ENCODE results near the gene FAM83G.
A peak's percentile ranks its signal among the peaks of the same experiment; 100 is the strongest.

Gene FAM83G

DNA sequence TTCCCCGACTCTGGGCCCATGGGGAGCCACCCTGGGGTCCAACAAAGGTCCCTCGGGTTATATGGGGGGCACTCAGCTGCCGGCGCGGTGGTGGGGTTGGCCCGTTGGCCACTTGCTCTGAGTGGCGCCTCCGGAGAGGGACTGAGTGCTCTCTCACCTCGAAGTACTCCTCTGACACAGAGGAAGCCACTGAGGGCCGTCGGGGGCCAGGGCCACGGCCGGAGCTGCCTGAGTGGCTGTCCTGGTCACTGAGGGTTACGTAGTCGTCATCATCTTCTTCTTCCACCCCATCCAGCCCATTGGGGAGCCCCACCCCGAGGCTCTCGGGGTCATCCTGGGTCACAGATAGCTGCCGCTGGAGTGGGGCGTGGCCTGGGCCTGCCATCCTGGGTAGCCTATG, 26.9 kb downstream of the FAM83G start:
- no peak for DNase-seq
- in situ Hi-C loops (cut with MboI; ENCODE audit: low pct_unique_long_range_greater_than_20kb, low sequenced_read_pairs): no loop called here

DNA sequence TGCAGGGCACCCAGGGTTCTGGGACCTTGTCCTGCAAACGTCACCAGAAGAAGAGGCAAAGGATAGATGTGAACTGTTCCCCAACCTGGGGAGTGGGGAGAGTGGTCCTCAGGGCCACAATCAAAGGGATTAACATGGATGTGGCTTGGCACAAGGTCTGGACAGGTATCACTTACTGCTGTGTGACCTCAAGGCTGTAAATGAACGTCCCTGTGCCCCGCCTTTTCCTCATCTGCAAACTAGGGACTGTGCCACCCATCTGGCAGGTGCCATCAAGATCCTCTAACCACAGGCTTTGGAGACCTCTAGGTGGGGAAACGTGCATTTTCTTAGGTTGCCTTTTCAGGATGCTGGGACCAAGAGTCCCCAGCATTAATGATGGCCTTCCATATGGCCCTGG, 27.5 kb downstream of the FAM83G start:
- no peak for DNase-seq
- in situ Hi-C loops (cut with MboI; ENCODE audit: low pct_unique_long_range_greater_than_20kb, low sequenced_read_pairs): no loop called here

DNA sequence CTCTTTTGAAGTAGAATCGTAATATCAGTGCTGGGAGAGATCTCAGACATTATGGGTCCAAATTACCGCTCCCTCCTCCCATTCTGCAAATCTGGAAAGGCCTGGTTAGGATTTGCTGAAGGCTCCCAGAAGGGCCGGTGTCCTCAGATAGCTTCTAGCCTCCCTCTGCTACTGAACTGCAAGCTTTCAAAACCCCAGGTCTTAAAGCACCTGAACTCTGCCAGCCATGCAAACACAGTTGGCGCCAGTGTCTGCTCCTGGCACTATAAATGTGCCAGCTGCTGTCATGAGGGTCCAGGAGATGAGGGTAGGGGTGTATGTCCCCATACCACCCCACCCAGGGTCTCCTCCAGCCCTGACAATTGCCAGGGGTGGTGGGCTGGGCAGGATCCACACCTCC, 28.4 kb downstream of the FAM83G start:
- in situ Hi-C loops (cut with MboI; ENCODE audit: low pct_unique_long_range_greater_than_20kb, low sequenced_read_pairs): no loop called here
- DNase-seq: no peak

DNA sequence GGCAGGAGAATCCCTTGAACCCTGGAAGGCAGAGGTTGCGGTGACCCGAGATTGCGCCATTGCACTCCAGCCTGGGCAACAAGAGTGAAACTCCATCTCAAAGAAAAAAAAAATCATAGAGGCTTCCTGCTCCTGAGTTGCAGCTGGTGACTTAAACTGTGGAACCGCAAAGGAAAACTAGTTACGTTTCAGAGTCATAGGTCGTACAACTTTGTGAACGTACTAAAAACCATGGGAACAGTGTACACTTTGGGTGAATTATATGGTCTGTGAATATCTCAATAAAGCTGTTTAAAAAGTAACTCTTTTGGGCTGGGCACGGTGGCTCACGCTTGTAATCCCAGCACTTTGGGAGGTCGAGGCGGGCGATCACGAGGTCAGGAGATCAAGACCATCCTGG, 29.0 kb downstream of the FAM83G start:
- in situ Hi-C loops (cut with MboI; ENCODE audit: low pct_unique_long_range_greater_than_20kb, low sequenced_read_pairs): no loop called here
- no peak for DNase-seq

DNA sequence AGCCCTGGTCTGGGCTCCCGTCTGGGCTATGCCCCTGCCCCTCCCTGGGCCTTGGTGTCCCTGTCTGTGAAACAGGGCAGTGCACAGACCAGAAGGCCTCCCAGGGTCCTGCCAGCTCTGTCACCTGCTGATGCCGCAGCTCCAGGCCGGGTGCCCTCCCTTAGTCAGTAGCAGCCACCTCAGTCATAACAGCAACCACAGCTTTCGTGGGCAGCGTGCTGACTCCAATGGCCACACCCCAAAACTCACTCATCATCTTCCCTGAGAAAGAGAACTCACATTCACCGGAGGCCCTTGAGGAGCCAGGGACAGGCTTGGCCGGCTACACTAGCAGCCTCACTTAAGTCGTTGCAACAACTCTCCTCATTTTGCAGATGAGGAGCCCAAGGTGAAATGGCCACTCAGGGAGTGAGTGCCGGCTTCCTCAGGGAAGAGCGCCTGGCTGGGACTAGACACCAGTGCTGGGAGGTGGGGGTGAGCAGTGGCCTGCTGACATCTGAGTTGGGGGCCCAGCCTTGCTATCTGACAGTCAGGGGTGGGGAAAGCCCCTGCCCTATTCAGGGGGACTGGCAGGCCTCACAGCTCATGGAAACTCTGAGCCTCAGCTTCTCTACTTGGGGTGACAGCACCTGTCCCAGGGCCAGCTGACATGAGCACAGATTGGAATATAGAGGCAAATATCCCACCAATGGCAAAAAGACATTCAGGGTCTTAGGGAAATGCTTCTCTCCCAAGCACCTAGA, 30.0 kb downstream of the FAM83G start:
- in situ Hi-C loops (cut with MboI; ENCODE audit: low pct_unique_long_range_greater_than_20kb, low sequenced_read_pairs): no loop called here
- DNase-seq: no peak

DNA sequence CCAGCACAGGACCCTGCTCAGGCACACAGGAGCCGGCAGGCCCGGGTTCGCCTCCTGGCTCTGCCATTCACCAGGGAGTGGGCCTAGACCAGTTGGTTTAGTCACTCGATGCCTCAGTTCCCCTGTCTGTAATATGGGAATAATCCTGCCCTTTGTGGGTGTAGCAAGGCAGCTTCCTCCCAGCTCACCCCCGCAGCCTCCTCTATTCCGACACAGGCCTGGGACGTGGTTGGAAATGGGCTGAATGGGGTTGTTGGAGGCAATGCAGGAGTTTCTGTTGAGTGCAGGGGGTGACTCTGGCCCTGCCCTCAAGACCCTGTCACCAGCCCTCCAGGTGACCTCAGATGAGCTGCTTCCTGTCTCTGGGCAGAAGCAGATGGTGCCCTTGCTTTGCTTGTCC, 32.8 kb downstream of the FAM83G start:
- in situ Hi-C loops (cut with MboI; ENCODE audit: low pct_unique_long_range_greater_than_20kb, low sequenced_read_pairs): no loop called here

DNA sequence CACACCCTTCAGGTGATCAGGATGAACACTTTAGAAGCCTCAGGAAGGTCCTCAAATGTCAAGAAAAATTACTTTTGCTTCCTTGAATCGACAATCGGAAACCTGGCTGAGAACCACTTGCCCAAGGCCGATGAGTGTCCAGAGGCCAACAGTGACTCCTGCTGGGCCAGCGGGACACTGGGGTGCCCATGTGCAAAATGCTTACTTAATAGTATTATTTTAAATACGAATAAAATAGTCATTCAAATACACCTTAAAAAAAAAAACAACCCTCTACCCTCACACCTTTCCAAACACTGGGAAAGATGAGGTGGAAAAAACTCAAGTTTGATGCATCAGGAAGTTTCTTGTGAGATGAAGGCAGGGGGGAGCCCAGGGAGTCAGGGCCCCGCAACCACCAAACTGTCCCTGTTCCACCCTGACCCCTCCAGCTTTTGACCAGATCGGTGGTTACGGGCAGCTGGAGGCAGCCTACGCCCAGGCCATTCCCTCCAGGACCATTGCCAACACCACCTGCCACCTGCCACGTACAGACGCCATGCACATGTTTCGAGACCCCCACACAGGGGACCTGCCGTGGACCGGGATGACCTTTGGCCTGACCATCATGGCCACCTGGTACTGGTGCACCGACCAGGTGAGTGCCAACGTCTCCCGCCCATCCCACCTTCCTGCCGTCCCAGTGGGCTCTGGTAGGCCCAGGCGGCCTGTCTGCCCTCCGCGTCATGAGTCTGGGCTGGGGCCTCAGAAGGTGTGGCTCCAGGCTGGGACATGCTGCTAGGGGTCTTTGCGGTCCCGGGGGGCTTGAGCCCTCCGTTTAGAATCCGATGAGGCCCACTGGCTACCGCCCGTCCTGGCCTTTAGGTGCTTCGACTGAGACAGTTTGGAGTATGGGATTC, 33.7 kb downstream of the FAM83G start:
- DNase-seq: no peak
- in situ Hi-C loops (cut with MboI; ENCODE audit: low pct_unique_long_range_greater_than_20kb, low sequenced_read_pairs): no loop called here

More for the DNA sequence above, 32.8 kb downstream of the FAM83G start:
- DNase-seq: no peak

DNA sequence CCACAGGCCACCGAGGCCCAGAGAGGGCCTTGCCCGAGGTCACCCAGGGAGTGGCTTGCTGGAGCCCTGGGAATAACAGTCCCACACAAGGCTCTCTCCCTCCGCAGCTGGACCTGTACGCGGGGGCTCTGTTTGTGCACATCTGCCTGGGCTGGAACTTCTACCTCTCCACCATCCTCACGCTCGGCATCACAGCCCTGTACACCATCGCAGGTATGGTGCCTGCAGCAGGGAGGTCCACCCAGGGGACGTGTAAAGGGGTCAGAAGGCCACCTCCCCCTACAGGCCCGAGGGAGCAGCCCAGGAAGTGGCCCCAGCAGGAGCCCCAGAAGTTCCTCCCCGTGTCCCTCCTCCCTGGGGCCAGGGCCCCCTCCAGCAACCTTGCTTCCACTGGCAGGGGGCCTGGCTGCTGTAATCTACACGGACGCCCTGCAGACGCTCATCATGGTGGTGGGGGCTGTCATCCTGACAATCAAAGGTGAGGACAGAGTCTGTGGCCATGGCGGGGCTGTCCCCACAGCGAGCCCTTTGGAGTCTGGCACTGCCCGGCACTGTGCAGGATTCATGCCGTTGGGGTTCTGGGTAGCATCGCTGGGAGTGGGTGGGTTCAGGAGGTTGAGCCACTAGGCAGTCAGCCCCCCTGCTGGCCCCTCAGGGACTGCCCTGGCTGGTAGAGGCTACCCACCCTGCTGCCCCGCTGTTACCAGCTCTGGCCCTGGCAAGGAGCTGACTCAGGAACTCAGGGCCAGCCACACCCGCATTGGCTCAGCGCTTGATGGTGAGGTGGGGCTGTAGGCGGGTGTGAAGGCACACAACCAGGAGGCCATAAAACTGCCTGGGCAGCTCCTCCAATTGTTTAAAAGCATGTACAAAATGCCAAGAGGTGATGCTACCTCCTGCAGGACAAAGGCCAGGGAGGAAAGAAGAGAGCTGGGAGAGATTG, 35.3 kb downstream of the FAM83G start:
- in situ Hi-C loops (cut with MboI; ENCODE audit: low pct_unique_long_range_greater_than_20kb, low sequenced_read_pairs): loop anchor here (10.0 kb wide), 1 partner anchor 46 kb away; no protein-coding TSS in a partner anchor
- DNase-seq: no peak

DNA sequence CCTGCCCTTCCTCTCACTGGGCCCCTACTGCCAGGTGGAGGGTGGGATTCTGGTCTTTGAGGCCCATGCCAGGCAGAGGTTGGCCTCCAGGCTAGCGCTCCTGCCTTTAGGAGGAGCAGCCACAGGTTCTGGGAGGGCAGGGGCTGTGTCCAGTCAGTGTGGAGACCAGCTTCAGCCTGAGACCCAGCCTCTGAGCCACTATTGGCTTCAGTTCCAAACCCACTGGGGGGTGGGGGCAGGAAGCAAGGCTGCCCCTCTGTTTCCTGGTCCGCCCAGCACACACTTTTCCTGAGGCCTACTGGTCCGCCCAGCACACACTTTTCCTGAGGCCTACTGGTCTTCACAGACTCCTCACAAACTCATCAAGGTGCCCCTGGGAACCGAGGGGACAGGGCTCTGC, 36.2 kb downstream of the FAM83G start:
- peak; percentile 15 for DNase-seq
- in situ Hi-C loops (cut with MboI; ENCODE audit: low pct_unique_long_range_greater_than_20kb, low sequenced_read_pairs): loop anchor here (10.0 kb wide), 1 partner anchor 46 kb away; no protein-coding TSS in a partner anchor

DNA sequence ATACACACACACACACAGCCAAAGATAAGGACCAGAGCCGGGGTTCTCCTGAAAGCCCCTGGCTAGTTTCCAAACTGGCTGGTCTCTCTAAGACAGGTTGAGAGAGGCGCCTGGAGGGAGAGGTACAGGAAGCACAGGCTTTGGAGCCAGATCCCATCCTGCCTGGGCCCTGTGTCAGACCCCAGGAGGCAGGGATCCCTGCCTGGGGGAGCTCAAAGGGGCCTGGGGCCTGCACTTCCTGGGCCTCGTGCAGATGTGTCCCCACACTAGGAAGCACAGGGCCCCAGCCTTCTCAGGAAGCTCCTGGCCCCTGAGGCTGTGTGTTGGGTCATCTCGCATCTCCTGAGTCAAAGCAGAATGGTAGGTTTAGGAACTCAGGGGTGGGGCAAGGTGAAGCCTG, 36.6 kb downstream of the FAM83G start:
- in situ Hi-C loops (cut with MboI; ENCODE audit: low pct_unique_long_range_greater_than_20kb, low sequenced_read_pairs): loop anchor here (10.0 kb wide), 1 partner anchor 47 kb away; no protein-coding TSS in a partner anchor
- DNase-seq: peak; percentile 10

- in situ Hi-C loops (cut with MboI; ENCODE audit: low pct_unique_long_range_greater_than_20kb, low sequenced_read_pairs): loop anchor here (10.0 kb wide), 1 partner anchor 48 kb away; no protein-coding TSS in a partner anchor
- no peak for DNase-seq
Observed at GRCh38 chr17:18966831-18967624, 37.5 kb downstream of the FAM83G start.

- in situ Hi-C loops (cut with MboI; ENCODE audit: low pct_unique_long_range_greater_than_20kb, low sequenced_read_pairs): loop anchor here (10.0 kb wide), 1 partner anchor 49 kb away; no protein-coding TSS in a partner anchor
Observed at GRCh38 chr17:18965530-18966236, 38.9 kb downstream of the FAM83G start.

GRCh38 chr17:18964550-18964949, 40.0 kb downstream of the FAM83G start:
- in situ Hi-C loops (cut with MboI; ENCODE audit: low pct_unique_long_range_greater_than_20kb, low sequenced_read_pairs): loop anchor here (10.0 kb wide), 1 partner anchor 50 kb away; no protein-coding TSS in a partner anchor
- no peak for DNase-seq

More at GRCh38 chr17:18965530-18966236, 38.9 kb downstream of the FAM83G start:
- no peak for DNase-seq

DNA sequence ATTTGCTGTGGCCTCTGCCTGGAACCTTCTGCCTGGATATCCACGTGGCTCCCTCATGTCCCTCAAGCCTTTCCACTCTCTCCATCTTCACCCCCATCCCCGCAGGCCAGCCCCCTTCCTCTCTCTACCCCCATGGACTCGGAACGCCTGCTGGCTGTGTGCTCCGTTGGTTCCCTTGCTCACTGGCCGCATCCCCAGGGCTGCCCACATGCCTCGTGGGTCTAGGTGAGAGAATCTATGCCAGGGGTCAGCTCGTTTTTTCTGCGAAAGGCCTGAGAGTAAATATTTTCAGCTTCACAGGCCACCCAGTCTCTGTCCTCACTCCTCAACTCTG, 40.6 kb downstream of the FAM83G start:
- no peak for DNase-seq
- in situ Hi-C loops (cut with MboI; ENCODE audit: low pct_unique_long_range_greater_than_20kb, low sequenced_read_pairs): loop anchor here (10.0 kb wide), 1 partner anchor 51 kb away; no protein-coding TSS in a partner anchor

DNA sequence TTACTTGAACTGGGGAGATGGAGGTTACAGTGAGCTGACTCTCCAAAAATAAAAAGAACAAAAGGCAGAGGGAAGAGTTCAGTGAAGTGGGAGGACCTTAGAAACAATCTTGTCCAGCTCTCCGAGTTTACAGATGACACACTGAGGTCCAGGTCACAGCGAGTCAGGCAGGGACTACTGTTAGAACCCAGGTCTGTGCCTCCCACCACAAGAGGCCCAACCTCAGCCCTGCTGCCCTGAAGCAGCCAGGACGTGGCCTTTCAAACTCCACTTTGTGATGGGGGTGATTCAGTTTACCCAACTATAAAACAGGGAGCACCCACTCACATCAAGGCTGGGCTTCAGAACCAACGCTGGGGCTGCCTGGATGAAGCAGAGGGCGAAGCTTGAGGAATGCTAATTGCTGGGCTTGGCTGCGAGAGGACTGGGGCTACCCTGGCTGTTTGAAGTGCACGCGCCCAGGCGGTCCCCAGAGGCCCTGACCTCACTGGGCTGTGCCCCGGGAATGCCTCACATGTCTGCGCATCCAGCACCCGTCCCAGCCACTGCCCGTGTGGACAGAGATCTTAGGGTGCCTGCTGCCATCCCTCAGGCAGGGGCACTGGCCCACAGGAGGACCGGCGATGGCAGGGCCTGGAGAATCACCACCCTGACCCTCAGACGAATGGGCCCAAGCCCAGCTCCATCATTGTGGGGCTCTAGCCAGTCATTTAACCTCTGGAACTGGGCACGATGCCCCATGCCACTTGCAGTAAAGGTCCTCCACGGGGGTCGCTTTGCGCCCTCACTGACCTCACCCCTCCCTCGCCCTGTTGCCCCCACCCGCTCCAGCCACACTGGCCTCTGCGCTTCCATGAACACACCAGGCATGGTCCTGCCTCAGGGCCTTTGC, 41.2 kb downstream of the FAM83G start:
- in situ Hi-C loops (cut with MboI; ENCODE audit: low pct_unique_long_range_greater_than_20kb, low sequenced_read_pairs): loop anchor here (10.0 kb wide), 1 partner anchor 51 kb away; no protein-coding TSS in a partner anchor
- no peak for DNase-seq

DNA sequence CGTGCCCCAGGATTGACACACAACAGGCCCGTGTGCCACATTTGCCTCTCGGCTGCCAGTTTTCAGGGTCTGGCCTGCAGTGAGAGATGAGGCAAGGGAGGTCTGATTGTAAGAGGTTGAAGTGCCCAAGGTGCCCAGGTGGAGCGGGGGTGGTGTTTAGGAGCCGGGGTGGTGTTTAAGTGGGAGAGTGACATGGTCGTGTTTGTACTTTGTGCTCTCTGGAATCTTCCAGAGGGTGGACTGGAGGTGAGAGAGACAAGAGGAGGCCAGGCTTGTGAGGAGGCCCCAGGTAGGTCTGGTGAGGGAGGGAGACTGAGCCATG, 42.1 kb downstream of the FAM83G start:
- in situ Hi-C loops (cut with MboI; ENCODE audit: low pct_unique_long_range_greater_than_20kb, low sequenced_read_pairs): loop anchor here (10.0 kb wide), 1 partner anchor 52 kb away; no protein-coding TSS in a partner anchor
- DNase-seq: no peak
